Effector memory CD4-positive, alpha-beta T cell (primary cell): ENCODE data around the gene TBKBP1.

ENCODE experiments used
- DNase-seq, 3 donors: peaks; one replicate each; pipeline ENCODE4 v3.0.0-alpha.2; 2020
- H3K27ac ChIP-seq: 2 replicates; pipeline ENCODE4 v1.7.0; 2013; ENCODE audit warnings: mild to moderate bottlenecking, low read length, moderate library complexity; ENCODE audit not compliant: insufficient read depth, poor library complexity, severe bottlenecking
- H3K27me3 ChIP-seq: replicated peaks from 2 replicates; pipeline ENCODE4 v1.7.0; 2013; ENCODE audit warnings: mild to moderate bottlenecking, low read length; ENCODE audit not compliant: insufficient read depth, control insufficient read depth, poor library complexity, severe bottlenecking
- H3K36me3 ChIP-seq: 2 replicates; pipeline ENCODE4 v1.7.0; 2013; ENCODE audit warnings: mild to moderate bottlenecking, low read length, moderate library complexity; ENCODE audit not compliant: control insufficient read depth, insufficient read depth
- H3K4me1 ChIP-seq: 2 replicates; pipeline ENCODE4 v1.7.0; 2013; ENCODE audit warnings: low read length, mild to moderate bottlenecking; ENCODE audit not compliant: control insufficient read depth, insufficient read depth, poor library complexity, severe bottlenecking
- H3K4me3 ChIP-seq: 2 replicates; pipeline ENCODE4 v1.7.0; 2013; ENCODE audit warnings: low read length, low read depth, mild to moderate bottlenecking; ENCODE audit not compliant: insufficient read depth, poor library complexity, severe bottlenecking
- H3K9me3 ChIP-seq: 2 replicates; pipeline ENCODE4 v1.7.0; 2013; ENCODE audit warnings: mild to moderate bottlenecking, low read length, moderate library complexity; ENCODE audit not compliant: control insufficient read depth

TBKBP1 gene

DNA sequence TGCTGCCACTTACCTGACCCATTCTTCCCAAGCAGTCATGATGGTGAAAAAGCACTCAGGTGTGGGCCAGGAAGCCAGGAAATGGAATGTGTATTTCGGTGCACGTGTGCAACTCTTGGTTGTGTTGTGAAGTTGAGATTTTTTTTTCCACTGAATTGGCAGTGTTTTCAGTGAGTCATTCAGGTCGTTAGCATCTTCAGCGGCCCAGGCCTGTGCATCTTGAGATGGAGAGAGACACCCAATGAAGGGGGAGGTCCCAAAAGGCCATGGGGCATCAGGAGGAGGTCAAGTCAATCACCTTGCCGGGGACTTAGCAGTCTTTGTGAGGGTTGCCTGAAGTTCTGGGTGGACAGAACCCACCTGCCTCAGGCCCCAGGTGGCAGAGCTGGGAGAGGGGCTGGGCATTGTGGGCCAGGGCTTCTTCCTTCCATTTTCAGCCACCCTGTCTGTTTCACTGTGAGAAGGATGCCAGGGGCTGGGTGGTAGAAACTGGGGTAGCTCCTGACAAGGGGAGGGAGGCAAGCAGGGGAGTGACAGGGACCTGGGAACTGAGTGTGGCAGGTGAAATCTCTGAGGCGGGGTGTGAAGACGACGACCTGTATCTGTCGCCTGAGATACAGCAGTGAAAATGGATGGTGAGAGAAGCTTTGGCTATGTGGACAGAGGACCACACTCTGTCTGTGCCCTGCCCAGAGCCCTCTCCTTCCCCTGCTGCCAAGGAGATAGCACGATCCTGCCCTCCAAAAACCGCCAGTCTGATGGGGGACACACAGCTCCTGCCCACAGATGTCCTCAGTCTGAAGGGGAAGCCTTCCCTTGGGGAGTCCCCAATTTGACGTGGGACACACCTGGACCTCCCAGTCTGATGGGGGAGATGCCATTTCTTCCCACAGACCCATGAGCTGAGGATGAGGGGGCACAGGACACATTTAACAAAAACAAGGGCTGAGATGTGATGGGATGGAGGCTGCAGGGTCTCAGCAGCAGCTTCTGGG is 11.9 kb downstream of the TBKBP1 start:
- peaks cover 59% of the 10 kb centered on the region for H3K4me1 ChIP-seq
- no peaks in the 10 kb centered on the region for H3K27me3 ChIP-seq
- H3K9me3 ChIP-seq = no peaks in the 10 kb centered on the region
- no peak overlapping the region for H3K27ac ChIP-seq
- no peak overlapping the region for H3K4me3 ChIP-seq
- DNase-seq = no peak
- H3K36me3 ChIP-seq = no peaks in the 10 kb centered on the region

DNA sequence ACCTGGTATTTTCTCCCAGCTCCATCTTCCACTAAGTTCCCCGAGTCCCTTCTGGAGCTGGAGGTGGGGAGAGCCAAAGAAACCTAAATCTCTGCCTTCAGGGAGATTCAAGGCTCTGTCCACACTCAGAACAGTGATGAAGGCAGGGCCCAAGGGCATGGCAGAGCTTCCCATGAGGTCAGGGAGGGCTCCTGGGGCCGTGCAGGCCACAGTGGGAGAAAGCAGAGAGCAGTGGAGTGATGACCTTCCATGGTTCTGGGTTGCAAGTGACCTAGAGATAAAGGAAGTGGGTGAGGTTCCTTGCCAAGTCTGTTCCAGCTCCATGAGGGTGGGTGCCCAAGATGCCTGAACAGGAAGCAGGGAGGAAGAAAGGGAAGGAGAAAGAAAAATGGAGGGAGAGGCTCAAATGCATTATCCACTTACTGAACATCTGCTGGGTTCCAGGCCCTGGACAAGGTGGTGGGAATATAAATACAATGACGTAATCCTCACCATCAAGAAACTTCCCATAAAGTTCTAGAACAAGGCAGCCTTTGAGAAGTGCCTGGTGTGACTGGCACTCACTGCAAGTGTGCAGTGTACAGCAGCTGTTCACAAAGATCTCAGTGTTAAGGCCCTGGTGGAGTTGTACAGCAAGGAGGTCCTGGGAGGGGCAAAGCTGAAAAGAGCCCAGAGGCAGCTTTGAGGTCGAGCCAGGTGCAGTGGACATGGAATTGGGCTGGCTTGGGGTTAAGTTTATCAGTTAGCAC is 13.3 kb downstream of the TBKBP1 start:
- Histone ChIP-seq H3K27me3 (no peaks in the 10 kb centered on the region), H3K27ac (no peak overlapping the region), H3K36me3 (no peaks in the 10 kb centered on the region), H3K4me3 (no peak overlapping the region), H3K4me1 (peaks cover 53% of the 10 kb centered on the region), H3K9me3 (no peaks in the 10 kb centered on the region)
- DNase-seq = no peak

DNA sequence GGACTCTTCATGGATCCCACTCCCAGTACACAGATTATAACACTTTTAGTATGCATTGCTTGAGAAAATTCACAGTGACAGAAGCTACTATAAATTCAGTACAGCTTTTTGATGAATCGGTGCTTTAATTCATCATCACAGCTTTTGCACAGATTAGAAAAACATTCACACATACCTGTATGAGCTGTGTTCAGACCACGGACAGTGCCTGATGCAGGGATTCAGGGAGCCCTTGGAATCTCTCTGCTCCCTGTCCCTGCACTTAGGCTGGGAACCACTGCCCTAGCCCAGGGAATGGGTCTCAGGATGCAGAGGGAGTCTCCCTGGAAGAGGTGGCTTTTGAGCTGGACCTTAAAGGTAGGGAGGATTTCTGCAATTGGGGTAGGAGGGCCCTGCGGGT is 13.9 kb downstream of the TBKBP1 start:
- no peak overlapping the region for H3K27ac ChIP-seq
- H3K4me1 ChIP-seq = peaks cover 46% of the 10 kb centered on the region
- DNase-seq = no peak
- no peaks in the 10 kb centered on the region for H3K9me3 ChIP-seq
- no peak overlapping the region for H3K4me3 ChIP-seq
- no peaks in the 10 kb centered on the region for H3K27me3 ChIP-seq
- H3K36me3 ChIP-seq = no peaks in the 10 kb centered on the region

DNA sequence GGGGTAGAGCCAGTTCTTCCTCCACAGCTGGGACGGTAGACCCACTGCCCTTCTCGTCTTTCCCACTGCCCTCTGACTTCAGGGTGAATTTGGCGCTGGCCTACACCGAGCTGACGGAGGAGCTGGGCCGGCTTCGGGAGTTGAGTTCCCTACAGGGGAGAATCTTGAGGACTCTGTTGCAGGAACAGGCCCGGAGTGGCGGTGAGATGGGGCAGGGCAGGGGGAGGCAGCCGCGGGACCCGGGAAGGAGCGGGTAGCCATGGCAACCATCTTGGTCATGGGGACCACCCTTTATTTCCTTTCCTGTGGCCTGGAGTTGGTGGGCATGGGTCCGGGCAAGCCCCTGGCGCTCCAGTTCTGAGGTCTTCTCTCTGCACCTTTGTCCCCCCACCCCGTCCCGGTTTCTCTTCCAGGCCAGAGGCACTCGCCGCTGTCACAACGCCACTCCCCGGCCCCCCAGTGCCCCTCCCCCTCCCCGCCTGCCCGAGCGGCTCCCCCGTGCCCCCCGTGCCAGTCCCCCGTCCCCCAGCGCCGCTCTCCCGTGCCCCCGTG is 14.4 kb downstream of the TBKBP1 start:
- H3K27ac ChIP-seq = no peak overlapping the region
- no peaks in the 10 kb centered on the region for H3K27me3 ChIP-seq
- H3K9me3 ChIP-seq = no peaks in the 10 kb centered on the region
- H3K4me3 ChIP-seq = no peak overlapping the region
- no peak for DNase-seq
- H3K36me3 ChIP-seq = no peaks in the 10 kb centered on the region
- peaks cover 41% of the 10 kb centered on the region for H3K4me1 ChIP-seq

DNA sequence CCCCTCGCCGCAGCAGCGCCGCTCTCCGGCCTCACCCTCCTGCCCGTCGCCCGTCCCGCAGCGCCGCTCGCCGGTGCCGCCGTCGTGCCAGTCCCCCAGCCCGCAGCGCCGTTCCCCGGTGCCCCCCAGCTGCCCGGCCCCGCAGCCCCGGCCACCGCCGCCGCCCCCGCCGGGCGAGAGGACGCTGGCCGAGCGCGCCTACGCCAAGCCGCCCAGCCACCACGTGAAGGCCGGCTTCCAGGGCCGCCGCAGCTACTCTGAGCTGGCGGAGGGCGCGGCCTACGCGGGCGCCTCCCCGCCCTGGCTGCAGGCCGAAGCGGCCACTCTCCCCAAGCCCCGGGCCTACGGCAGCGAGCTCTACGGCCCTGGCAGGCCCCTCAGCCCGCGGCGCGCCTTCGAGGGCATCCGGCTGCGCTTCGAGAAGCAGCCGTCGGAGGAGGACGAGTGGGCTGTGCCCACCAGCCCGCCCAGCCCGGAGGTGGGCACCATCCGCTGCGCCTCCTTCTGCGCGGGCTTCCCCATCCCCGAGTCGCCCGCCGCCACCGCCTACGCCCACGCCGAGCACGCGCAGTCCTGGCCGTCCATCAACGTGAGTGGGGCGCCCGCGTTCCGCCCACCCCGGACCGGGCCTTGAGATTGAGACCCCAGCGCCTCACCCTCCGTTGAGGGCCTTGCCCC is 15.0 kb downstream of the TBKBP1 start:
- Histone ChIP-seq H3K9me3 (no peaks in the 10 kb centered on the region), H3K27ac (no peak overlapping the region), H3K4me3 (no peak overlapping the region), H3K4me1 (peaks cover 35% of the 10 kb centered on the region), H3K36me3 (no peaks in the 10 kb centered on the region), H3K27me3 (no peaks in the 10 kb centered on the region)
- no peak for DNase-seq

DNA sequence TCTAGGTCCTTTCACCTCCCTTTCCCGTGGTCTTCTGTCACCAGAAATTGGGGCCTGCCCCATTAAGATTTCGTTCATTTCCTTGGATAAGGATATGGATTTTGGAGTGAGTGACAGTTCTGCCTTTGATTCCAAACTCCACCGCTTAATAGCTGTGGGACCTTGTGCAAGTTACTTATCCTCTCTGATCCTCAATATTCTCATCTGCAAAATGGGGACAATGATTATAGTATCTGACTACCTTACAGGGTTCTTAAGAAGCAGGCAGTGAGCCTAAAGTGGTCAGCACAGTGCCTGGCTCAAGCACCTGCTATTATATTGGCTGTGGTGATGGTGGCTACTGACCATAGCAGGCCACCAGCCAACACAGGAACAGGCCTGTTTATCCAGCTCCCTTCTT is 15.6 kb downstream of the TBKBP1 start:
- Histone ChIP-seq H3K36me3 (no peaks in the 10 kb centered on the region), H3K4me1 (peaks cover 35% of the 10 kb centered on the region), H3K4me3 (no peak overlapping the region), H3K27ac (no peak overlapping the region), H3K9me3 (no peaks in the 10 kb centered on the region), H3K27me3 (no peaks in the 10 kb centered on the region)
- DNase-seq = no peak

DNA sequence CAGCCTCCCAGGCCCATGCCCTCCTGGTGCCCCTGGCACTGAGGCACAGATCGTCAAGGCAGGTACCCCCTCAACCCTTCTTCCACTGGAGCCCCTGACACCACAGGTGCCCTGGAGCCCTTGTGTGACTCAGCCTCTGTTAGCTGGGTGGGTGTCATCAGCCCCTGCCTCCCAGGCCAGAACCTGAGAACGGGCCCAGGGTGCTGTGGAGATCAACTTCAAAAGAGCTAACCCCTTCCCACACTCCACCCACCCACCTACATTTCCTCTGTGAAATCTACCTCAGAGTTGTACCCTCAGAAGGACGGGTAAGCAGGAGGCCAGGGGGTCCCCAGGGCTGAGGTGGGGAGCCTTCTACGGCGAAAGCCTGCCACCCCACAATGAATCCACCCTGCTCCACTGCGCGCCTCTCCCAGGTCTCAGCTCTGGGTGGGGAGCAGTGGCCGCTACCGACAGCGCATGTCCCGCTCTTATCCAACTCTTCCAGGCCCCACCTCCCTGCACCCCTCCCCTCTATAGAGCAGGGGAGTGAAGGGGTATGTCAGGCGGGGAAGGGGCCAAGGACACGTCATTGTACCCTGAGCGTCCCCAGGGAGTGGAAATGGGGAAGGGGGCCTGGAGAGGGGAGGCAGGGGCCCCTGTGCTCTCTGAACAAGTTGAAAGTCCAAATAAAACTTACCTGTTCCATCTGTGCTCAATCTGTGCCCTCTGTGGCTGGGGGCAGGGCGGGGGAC is 17.6 kb downstream of the TBKBP1 start:
- no peak overlapping the region for H3K27ac ChIP-seq
- H3K4me1 ChIP-seq = peaks cover 22% of the 10 kb centered on the region
- DNase-seq = no peak
- H3K36me3 ChIP-seq = no peaks in the 10 kb centered on the region
- no peak overlapping the region for H3K4me3 ChIP-seq
- no peaks in the 10 kb centered on the region for H3K9me3 ChIP-seq
- H3K27me3 ChIP-seq = no peaks in the 10 kb centered on the region

DNA sequence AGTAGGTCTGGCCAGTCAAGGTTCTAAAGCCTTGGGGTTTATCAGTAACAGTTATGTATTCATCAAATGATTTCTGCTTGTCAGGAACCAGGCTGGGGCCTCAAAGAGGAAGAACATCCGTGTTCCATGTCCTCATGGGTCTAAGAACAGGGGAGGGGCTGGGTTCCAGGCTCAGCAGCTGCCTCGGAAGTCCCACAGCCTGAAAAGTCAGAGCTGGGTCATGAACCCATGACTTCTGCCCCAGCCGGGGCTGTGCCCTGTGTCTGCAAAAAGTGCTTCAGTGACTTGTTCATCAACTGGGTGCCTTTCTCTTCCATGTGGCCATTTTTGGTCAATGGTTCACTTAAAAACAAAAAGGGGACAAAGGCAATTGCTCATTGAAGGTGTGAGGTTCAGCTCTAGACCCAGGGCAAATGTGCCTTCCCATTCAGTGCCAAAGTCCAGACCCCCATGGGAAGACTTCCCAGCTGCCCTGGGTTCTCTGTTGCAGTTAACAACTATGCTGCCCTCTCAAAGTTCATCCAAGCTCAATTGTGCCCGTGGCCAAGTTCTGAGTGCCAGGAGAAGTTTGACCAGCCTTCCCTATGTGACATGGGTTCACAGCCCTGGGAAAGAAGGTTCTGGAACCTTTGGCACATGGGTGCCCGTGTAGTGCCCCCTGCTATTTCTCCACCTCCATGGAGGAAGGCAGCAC is 18.5 kb downstream of the TBKBP1 start:
- H3K4me3 ChIP-seq = no peak overlapping the region
- peaks cover 13% of the 10 kb centered on the region for H3K4me1 ChIP-seq
- no peak overlapping the region for H3K27ac ChIP-seq
- no peaks in the 10 kb centered on the region for H3K9me3 ChIP-seq
- H3K27me3 ChIP-seq = no peaks in the 10 kb centered on the region
- DNase-seq = no peak
- no peaks in the 10 kb centered on the region for H3K36me3 ChIP-seq
